ENCODE measurements around the gene TDG.

TDG gene

DNA sequence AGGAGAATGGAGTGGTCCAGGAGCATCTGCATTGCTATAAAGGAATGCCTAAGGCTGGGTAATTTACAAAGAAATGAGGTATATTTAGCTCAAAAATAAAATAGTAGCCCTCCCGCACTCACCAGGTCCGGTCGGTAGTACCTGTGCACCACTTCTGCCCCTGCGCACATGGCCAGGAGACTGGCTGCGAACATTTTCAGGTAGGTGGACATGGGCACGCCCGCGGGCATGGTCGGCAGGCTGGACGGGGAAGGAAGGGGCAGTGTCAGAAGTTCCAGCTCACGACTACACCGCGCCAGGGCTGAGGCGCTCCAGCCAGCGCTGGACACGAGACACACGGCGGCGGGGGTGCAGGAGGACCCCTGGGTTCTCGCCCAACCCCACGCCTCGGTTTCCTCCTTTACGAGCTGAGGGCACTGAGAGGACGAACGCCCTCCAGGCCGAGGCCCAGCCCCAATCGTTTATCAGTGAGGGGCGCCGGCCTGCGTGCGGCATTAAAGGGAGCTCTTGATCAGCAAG lies 9.1 kb upstream of the TDG start:
- Histone ChIP-seq H3K36me3 (replicated peaks; ENCODE audit: insufficient read depth, low read length) (no peaks in the 10 kb centered on the region), H4K20me1 (ENCODE audit: insufficient read depth, low read length) (no peaks in the 10 kb centered on the region), H3K27ac (ENCODE audit: low read length) (peak overlapping the region; percentile 82; the same call in 1 of the 2 replicates), H3K9me3 (replicated peaks; ENCODE audit: insufficient read depth, low read length) (no peaks in the 10 kb centered on the region), H3K4me2 (ENCODE audit: low read depth, low read length) (peak overlapping the region; percentile 92), H3K27me3 (replicated peaks; ENCODE audit: insufficient read depth, low read length) (no peaks in the 10 kb centered on the region), H2AFZ (ENCODE audit: low read length) (peak overlapping the region; percentile 97), H3K9me2 (replicated peaks; ENCODE audit: insufficient read depth, low read length) (no peaks in the 10 kb centered on the region), H3K4me1 (ENCODE audit: low read length) (peaks cover 5% of the 10 kb centered on the region; the same call in 1 of the 2 replicates), H3F3A (ENCODE audit: insufficient read depth, low read length) (peaks cover 53% of the 10 kb centered on the region), H3K9ac (ENCODE audit: low read length) (peak overlapping the region; percentile 80), H3K79me2 (ENCODE audit: low read length) (peaks cover 50% of the 10 kb centered on the region), H3K4me3 (ENCODE audit: low read length) (peak overlapping the region; percentile 84)
- peak; percentile 27 for DNase-seq
- TF ChIP-seq EZH2 (optimal IDR thresholded peaks at IDR 0.05; ENCODE audit: low read depth, low read length) = no peak

DNA sequence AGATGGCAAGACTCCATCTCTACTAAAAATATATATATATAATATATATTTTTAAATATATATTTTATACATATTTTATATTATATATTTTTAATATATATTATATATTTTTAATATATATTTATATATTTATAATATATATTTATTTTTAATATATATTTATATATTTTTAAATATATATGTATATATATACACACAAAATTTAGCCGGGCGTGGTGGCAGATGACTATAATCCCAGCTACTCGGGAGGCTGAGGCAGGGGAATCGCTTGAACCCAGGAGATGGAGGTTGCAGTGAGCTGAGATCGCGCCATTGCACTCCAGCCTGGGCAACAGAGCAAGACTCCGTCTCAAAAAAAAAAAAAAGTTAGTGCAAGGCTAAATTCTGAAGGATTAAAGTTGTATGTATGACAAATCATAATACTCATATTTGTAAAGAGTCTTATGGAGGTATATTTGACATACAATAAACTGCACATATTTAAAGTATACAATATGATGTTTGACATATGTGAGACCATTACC lies 7.7 kb upstream of the TDG start:
- no peak for DNase-seq
- Histone ChIP-seq H3K9me3 (replicated peaks; ENCODE audit: insufficient read depth, low read length) (no peaks in the 10 kb centered on the region), H4K20me1 (ENCODE audit: insufficient read depth, low read length) (no peaks in the 10 kb centered on the region), H3K4me2 (ENCODE audit: low read depth, low read length) (peak overlapping the region; percentile 92; the same call in 1 of the 2 replicates), H3K27ac (ENCODE audit: low read length) (peak overlapping the region; percentile 82; the same call in 1 of the 2 replicates), H2AFZ (ENCODE audit: low read length) (no peak overlapping the region), H3K4me1 (ENCODE audit: low read length) (peaks cover 5% of the 10 kb centered on the region; the same call in 1 of the 2 replicates), H3K27me3 (replicated peaks; ENCODE audit: insufficient read depth, low read length) (no peaks in the 10 kb centered on the region), H3K79me2 (ENCODE audit: low read length) (peaks cover 36% of the 10 kb centered on the region), H3K4me3 (ENCODE audit: low read length) (peak overlapping the region; percentile 84; the same call in 1 of the 2 replicates), H3F3A (ENCODE audit: insufficient read depth, low read length) (peaks cover 41% of the 10 kb centered on the region), H3K9me2 (replicated peaks; ENCODE audit: insufficient read depth, low read length) (no peaks in the 10 kb centered on the region), H3K9ac (ENCODE audit: low read length) (peak overlapping the region; percentile 80; the same call in 1 of the 2 replicates), H3K36me3 (replicated peaks; ENCODE audit: insufficient read depth, low read length) (no peaks in the 10 kb centered on the region)
- TF ChIP-seq EZH2 (optimal IDR thresholded peaks at IDR 0.05; ENCODE audit: low read depth, low read length) = no peak
- no peak for TF ChIP-seq CTCF (IDR thresholded peaks at IDR 0.05; ENCODE audit: low read length)
- no peak for TF ChIP-seq EZH2phosphoT487 (IDR thresholded peaks at IDR 0.05; ENCODE audit: low read length)

GRCh38 chr12:103958621-103959020 lies 7.1 kb upstream of the TDG start:
- DNase-seq = no peak
- Histone ChIP-seq H3K4me2 (ENCODE audit: low read depth, low read length) (no peak overlapping the region), H3K27me3 (replicated peaks; ENCODE audit: insufficient read depth, low read length) (no peaks in the 10 kb centered on the region), H4K20me1 (ENCODE audit: insufficient read depth, low read length) (no peaks in the 10 kb centered on the region), H2AFZ (ENCODE audit: low read length) (no peak overlapping the region), H3K36me3 (replicated peaks; ENCODE audit: insufficient read depth, low read length) (no peaks in the 10 kb centered on the region), H3K9me3 (replicated peaks; ENCODE audit: insufficient read depth, low read length) (no peaks in the 10 kb centered on the region), H3K79me2 (ENCODE audit: low read length) (peaks cover 33% of the 10 kb centered on the region), H3F3A (ENCODE audit: insufficient read depth, low read length) (peaks cover 35% of the 10 kb centered on the region), H3K9ac (ENCODE audit: low read length) (no peak overlapping the region), H3K27ac (ENCODE audit: low read length) (no peak overlapping the region), H3K4me3 (ENCODE audit: low read length) (no peak overlapping the region), H3K4me1 (ENCODE audit: low read length) (peaks cover 5% of the 10 kb centered on the region; the same call in 1 of the 2 replicates), H3K9me2 (replicated peaks; ENCODE audit: insufficient read depth, low read length) (no peaks in the 10 kb centered on the region)
- TF ChIP-seq EZH2 (optimal IDR thresholded peaks at IDR 0.05; ENCODE audit: low read depth, low read length) (no peak), CTCF (IDR thresholded peaks at IDR 0.05; ENCODE audit: low read length) (no peak)

DNA sequence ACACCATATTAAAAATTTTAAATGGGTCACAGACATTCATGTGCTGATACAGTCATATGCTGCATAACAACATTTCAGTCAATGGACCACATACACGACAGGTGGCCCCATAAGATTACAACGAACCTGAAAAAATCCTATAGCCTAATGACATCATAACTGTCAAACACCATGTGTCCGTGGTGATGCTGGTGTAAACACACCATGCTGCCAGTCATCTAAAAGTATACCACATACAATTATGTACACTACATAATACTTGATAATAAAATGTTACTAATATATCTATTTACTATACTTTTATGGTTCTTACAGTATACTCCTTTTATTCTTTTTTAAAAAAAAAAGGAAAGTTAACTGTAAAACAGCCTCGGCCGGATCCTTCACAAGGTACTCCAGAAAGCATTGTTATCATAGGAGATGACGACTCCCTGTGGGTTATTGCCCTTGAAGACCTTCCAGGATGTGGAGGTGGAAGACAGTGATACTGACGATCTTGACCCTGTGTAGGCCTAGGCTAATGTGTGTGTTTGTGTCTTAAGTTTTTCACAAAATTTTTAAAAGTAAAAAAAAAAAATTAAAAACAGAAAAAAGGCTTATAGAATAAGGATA lies 5.0 kb upstream of the TDG start:
- H3K9ac ChIP-seq (ENCODE audit: low read length) = no peak overlapping the region
- peaks cover 10% of the 10 kb centered on the region for H3K4me1 ChIP-seq (ENCODE audit: low read length)
- no peaks in the 10 kb centered on the region for H3K9me3 ChIP-seq (replicated peaks; ENCODE audit: insufficient read depth, low read length)
- H3K4me3 ChIP-seq (ENCODE audit: low read length) = no peak overlapping the region
- no peaks in the 10 kb centered on the region for H3K36me3 ChIP-seq (replicated peaks; ENCODE audit: insufficient read depth, low read length)
- H3K79me2 ChIP-seq (ENCODE audit: low read length) = peaks cover 31% of the 10 kb centered on the region
- H2AFZ ChIP-seq (ENCODE audit: low read length) = no peak overlapping the region
- peaks cover 21% of the 10 kb centered on the region for H3F3A ChIP-seq (ENCODE audit: insufficient read depth, low read length)
- no peak overlapping the region for H3K4me2 ChIP-seq (ENCODE audit: low read depth, low read length)
- H4K20me1 ChIP-seq (ENCODE audit: insufficient read depth, low read length) = no peaks in the 10 kb centered on the region
- H3K9me2 ChIP-seq (replicated peaks; ENCODE audit: insufficient read depth, low read length) = no peaks in the 10 kb centered on the region
- no peak overlapping the region for H3K27ac ChIP-seq (ENCODE audit: low read length)
- TF ChIP-seq EZH2phosphoT487 (IDR thresholded peaks at IDR 0.05; ENCODE audit: low read length) (no peak), CTCF (IDR thresholded peaks at IDR 0.05; ENCODE audit: low read length) (no peak), EZH2 (optimal IDR thresholded peaks at IDR 0.05; ENCODE audit: low read depth, low read length) (no peak)
- no peak for DNase-seq
- H3K27me3 ChIP-seq (replicated peaks; ENCODE audit: insufficient read depth, low read length) = no peaks in the 10 kb centered on the region
